ENCODE data around the gene IFI27.
"Not testable (repeated sequence)": the region's sequence is repeated elsewhere in the genome, so short reads cannot be mapped to it uniquely, and the experiment has no call there.

Gene IFI27

DNA sequence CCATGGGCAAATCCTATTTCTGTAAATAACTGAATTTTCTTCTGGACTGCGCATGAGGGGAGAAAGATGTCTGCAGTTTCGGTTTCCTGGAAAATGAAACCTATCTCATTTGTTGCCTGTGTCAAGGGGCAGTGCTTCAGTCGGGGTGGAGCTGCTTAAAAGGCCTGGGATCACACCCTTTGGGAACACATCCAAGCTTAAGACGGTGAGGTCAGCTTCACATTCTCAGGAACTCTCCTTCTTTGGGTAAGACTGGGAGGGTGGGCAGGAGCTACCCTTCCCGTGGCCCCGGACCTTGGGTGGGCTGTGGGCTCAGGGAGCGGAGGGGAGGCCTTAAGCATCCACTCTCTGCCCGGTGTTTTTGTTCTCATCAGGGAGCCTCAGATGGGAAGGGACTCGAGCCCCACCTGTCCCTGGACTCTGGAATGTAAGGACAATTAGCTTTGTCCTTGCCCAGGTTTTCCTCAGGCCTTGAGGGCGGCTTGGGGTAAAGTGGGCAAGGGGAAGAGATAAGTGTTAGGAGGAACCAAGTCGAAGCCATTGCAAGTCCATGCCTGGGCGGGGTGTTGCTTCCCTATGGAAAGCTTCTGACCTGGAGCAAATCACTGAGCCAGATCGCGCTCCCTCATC, at the start of gene IFI27:
Gene IFI27, plus strand, starts transcription at position 185 of the 630 bp plus-strand sequence.
- H3K4me1 ChIP-seq (ENCODE audit: control insufficient read depth, insufficient read depth, low read length, unreplicated experiment): peaks cover 42% of the 10 kb centered on the region
- H3K27me3 ChIP-seq (ENCODE audit: insufficient read depth, low read length): no peaks in the 10 kb centered on the region
- H3K4me3 ChIP-seq (ENCODE audit: low read depth, low read length): peak within 1 kb of the TSS; percentile 79
- H3K36me3 ChIP-seq (ENCODE audit: insufficient read depth, low read length): no peaks in the 10 kb centered on the region
- peak within 1 kb of the TSS; percentile 64 for H3K27ac ChIP-seq (ENCODE audit: low read depth, low read length)
- peaks cover 24% of the 10 kb centered on the region for H3K79me2 ChIP-seq (ENCODE audit: control insufficient read depth, insufficient read depth, low read length, unreplicated experiment)
- H2AFZ ChIP-seq (ENCODE audit: low read length, unreplicated experiment): no peak within 1 kb of the TSS

DNA sequence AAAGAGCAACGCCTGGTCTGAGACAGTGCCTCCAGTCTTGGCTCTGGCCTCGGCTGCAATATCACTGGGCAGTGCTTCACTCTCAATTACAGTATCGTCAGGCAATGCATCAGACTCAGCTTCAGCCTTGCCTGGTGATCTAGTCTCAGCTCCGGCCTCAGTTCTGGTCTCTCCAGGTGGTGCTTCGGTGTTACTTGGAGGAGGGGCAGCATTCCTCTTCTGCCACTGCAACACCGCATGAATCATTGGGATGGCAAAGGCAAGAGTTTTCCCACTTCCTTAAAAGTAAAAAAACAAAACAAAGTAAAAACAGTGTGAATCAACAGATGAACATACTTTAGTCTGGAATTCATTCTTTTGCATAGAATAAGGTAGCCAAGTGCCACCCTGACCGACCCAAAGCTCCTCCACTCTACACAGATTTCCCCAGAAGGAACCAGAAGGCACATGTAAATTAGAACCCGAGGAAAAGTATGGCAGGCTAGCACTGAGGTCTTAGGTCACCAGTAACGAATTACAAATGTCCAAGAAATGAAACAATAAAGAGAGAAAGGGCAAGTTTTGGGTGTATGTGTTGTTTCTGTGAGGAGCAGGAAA, 48.1 kb upstream of the IFI27 start:
- Histone ChIP-seq H3K4me3 (ENCODE audit: low read depth, low read length) (peak overlapping the region; percentile 39; the same call in 1 of the 2 replicates), H3K4me1 (ENCODE audit: control insufficient read depth, insufficient read depth, low read length, unreplicated experiment) (peaks cover 24% of the 10 kb centered on the region), H3K79me2 (ENCODE audit: control insufficient read depth, insufficient read depth, low read length, unreplicated experiment) (peaks cover 65% of the 10 kb centered on the region), H3K27me3 (ENCODE audit: insufficient read depth, low read length) (no peaks in the 10 kb centered on the region), H3K36me3 (ENCODE audit: insufficient read depth, low read length) (peaks cover 37% of the 10 kb centered on the region), H3K27ac (ENCODE audit: low read depth, low read length) (peak overlapping the region; percentile 62), H2AFZ (ENCODE audit: low read length, unreplicated experiment) (no peak overlapping the region)

DNA sequence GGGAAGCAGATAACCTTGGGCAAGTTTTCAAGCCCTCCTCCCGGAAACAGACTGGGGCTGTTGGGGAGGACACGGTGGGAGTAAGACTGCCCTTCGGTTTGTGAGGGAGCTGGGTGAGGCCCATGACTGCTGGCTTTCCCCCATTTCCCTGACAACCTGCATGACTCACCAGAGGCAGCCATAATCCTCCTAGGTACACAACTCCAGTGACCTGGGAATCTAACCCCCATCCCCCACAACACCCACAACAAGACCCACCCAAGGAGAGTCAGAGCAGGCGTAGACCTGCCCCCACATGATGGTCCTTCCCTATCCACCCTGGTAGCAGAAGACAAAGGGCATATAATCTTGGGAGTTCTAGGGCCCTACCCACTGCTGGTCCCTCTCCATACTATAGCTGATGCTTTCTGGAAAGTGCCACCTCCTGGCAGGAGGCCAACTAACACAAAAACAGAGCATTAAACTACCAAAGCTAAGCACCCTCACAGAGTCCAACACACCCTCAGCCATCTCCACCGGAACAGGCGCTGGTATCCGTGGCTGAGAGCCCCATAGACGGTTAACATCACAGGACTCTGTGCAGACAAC, 44.4 kb upstream of the IFI27 start:
- Histone ChIP-seq H3K27ac (ENCODE audit: low read depth, low read length) (no peak overlapping the region), H3K4me1 (ENCODE audit: control insufficient read depth, insufficient read depth, low read length, unreplicated experiment) (peaks cover 24% of the 10 kb centered on the region), H3K27me3 (ENCODE audit: insufficient read depth, low read length) (no peaks in the 10 kb centered on the region), H3K4me3 (ENCODE audit: low read depth, low read length) (no peak overlapping the region), H3K79me2 (ENCODE audit: control insufficient read depth, insufficient read depth, low read length, unreplicated experiment) (peaks cover 95% of the 10 kb centered on the region), H2AFZ (ENCODE audit: low read length, unreplicated experiment) (no peak overlapping the region), H3K36me3 (ENCODE audit: insufficient read depth, low read length) (peaks cover 14% of the 10 kb centered on the region)

DNA sequence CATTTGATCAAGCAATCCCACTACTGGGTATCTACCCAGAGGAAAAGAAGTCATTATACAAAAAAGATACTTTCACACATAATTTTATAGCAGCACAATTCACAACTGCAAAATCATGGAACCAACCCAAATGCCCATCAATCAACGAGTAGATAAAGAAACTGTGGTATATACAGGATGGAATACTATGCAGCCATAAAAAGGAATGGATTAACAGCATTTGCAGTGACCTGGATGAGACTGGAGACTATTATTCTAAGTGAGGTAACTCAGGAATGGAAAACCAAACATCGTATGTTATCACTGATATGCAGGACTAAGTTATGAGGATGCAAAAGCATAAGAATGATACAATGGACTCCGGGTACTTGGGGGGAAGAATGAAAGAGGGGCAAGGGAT, 38.5 kb upstream of the IFI27 start:
- Histone ChIP-seq H3K36me3 (ENCODE audit: insufficient read depth, low read length) (peaks cover 34% of the 10 kb centered on the region), H3K79me2 (ENCODE audit: control insufficient read depth, insufficient read depth, low read length, unreplicated experiment) (peaks cover 91% of the 10 kb centered on the region)
- not testable (repeated sequence) for H3K4me1 ChIP-seq (ENCODE audit: control insufficient read depth, insufficient read depth, low read length, unreplicated experiment); H2AFZ ChIP-seq (ENCODE audit: low read length, unreplicated experiment); H3K27ac ChIP-seq (ENCODE audit: low read depth, low read length); H3K4me3 ChIP-seq (ENCODE audit: low read depth, low read length); H3K27me3 ChIP-seq (ENCODE audit: insufficient read depth, low read length)

- Histone ChIP-seq H3K27me3 (ENCODE audit: insufficient read depth, low read length) (no peaks in the 10 kb centered on the region), H3K4me1 (ENCODE audit: control insufficient read depth, insufficient read depth, low read length, unreplicated experiment) (peaks cover 17% of the 10 kb centered on the region), H3K79me2 (ENCODE audit: control insufficient read depth, insufficient read depth, low read length, unreplicated experiment) (peaks cover 91% of the 10 kb centered on the region), H3K4me3 (ENCODE audit: low read depth, low read length) (no peak overlapping the region), H3K36me3 (ENCODE audit: insufficient read depth, low read length) (peaks cover 57% of the 10 kb centered on the region), H3K27ac (ENCODE audit: low read depth, low read length) (no peak overlapping the region), H2AFZ (ENCODE audit: low read length, unreplicated experiment) (no peak overlapping the region)
Observed at GRCh38 chr14:94074534-94074933, 36.0 kb upstream of the IFI27 start.

DNA sequence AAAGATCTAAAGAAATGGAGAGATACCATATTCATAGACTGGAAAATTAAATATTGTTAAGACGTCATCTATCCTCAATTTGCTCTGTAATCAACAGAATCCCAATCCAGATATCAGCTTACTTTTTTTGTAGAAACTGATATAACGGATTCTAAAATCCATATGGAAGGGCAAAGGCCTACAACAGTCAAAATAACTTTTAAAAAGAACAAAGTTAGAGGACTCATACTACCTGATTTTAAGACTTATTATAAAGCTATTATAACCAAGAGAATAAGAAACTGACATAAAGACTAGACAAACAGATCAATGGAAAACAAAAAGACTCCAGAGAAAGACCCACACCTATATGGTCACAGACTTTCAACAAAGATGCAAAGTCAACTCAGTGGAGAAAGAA, 35.5 kb upstream of the IFI27 start:
- Histone ChIP-seq H3K27ac (ENCODE audit: low read depth, low read length) (no peak overlapping the region), H3K36me3 (ENCODE audit: insufficient read depth, low read length) (peaks cover 54% of the 10 kb centered on the region), H3K4me3 (ENCODE audit: low read depth, low read length) (no peak overlapping the region), H3K4me1 (ENCODE audit: control insufficient read depth, insufficient read depth, low read length, unreplicated experiment) (peaks cover 20% of the 10 kb centered on the region), H3K79me2 (ENCODE audit: control insufficient read depth, insufficient read depth, low read length, unreplicated experiment) (peaks cover 91% of the 10 kb centered on the region), H3K27me3 (ENCODE audit: insufficient read depth, low read length) (no peaks in the 10 kb centered on the region), H2AFZ (ENCODE audit: low read length, unreplicated experiment) (no peak overlapping the region)

GRCh38 chr14:94077111-94077821, 33.3 kb upstream of the IFI27 start:
- Histone ChIP-seq H3K79me2 (ENCODE audit: control insufficient read depth, insufficient read depth, low read length, unreplicated experiment) (peaks cover 92% of the 10 kb centered on the region), H3K4me1 (ENCODE audit: control insufficient read depth, insufficient read depth, low read length, unreplicated experiment) (peaks cover 25% of the 10 kb centered on the region), H3K27ac (ENCODE audit: low read depth, low read length) (no peak overlapping the region), H3K36me3 (ENCODE audit: insufficient read depth, low read length) (peaks cover 50% of the 10 kb centered on the region), H3K27me3 (ENCODE audit: insufficient read depth, low read length) (no peaks in the 10 kb centered on the region), H2AFZ (ENCODE audit: low read length, unreplicated experiment) (no peak overlapping the region), H3K4me3 (ENCODE audit: low read depth, low read length) (peak overlapping the region; percentile 93)

GRCh38 chr14:94077823-94078222, 32.7 kb upstream of the IFI27 start:
- peaks cover 29% of the 10 kb centered on the region for H3K4me1 ChIP-seq (ENCODE audit: control insufficient read depth, insufficient read depth, low read length, unreplicated experiment)
- H3K27ac ChIP-seq (ENCODE audit: low read depth, low read length): no peak overlapping the region
- H3K27me3 ChIP-seq (ENCODE audit: insufficient read depth, low read length): no peaks in the 10 kb centered on the region
- H3K4me3 ChIP-seq (ENCODE audit: low read depth, low read length): peak overlapping the region; percentile 93
- peaks cover 48% of the 10 kb centered on the region for H3K36me3 ChIP-seq (ENCODE audit: insufficient read depth, low read length)
- H2AFZ ChIP-seq (ENCODE audit: low read length, unreplicated experiment): no peak overlapping the region
- peaks cover 92% of the 10 kb centered on the region for H3K79me2 ChIP-seq (ENCODE audit: control insufficient read depth, insufficient read depth, low read length, unreplicated experiment)

GRCh38 chr14:94079891-94080620, 30.5 kb upstream of the IFI27 start:
- H3K4me1 ChIP-seq (ENCODE audit: control insufficient read depth, insufficient read depth, low read length, unreplicated experiment): peaks cover 29% of the 10 kb centered on the region
- peak overlapping the region; percentile 93 for H3K4me3 ChIP-seq (ENCODE audit: low read depth, low read length)
- peaks cover 84% of the 10 kb centered on the region for H3K79me2 ChIP-seq (ENCODE audit: control insufficient read depth, insufficient read depth, low read length, unreplicated experiment)
- no peaks in the 10 kb centered on the region for H3K27me3 ChIP-seq (ENCODE audit: insufficient read depth, low read length)
- H3K27ac ChIP-seq (ENCODE audit: low read depth, low read length): peak overlapping the region; percentile 78
- H3K36me3 ChIP-seq (ENCODE audit: insufficient read depth, low read length): peaks cover 42% of the 10 kb centered on the region
- H2AFZ ChIP-seq (ENCODE audit: low read length, unreplicated experiment): peak overlapping the region; percentile 56

GRCh38 chr14:94080621-94081385, 29.7 kb upstream of the IFI27 start, which contains the start of the genes DDX24 and IFI27L1:
TSS of gene DDX24 (minus strand) at chr14:94081202. CDS start at chr14:94079742, 1,460 bp downstream.
TSS of gene IFI27L1 (plus strand) at chr14:94081310. CDS start at chr14:94096938, 15,628 bp downstream.
- H3K27ac ChIP-seq (ENCODE audit: low read depth, low read length): peak within 1 kb of the TSS; percentile 78
- peaks cover 35% of the 10 kb centered on the region for H3K36me3 ChIP-seq (ENCODE audit: insufficient read depth, low read length)
- H3K27me3 ChIP-seq (ENCODE audit: insufficient read depth, low read length): no peaks in the 10 kb centered on the region
- peak within 1 kb of the TSS; percentile 93 for H3K4me3 ChIP-seq (ENCODE audit: low read depth, low read length)
- peaks cover 77% of the 10 kb centered on the region for H3K79me2 ChIP-seq (ENCODE audit: control insufficient read depth, insufficient read depth, low read length, unreplicated experiment)
- peaks cover 29% of the 10 kb centered on the region for H3K4me1 ChIP-seq (ENCODE audit: control insufficient read depth, insufficient read depth, low read length, unreplicated experiment)
- H2AFZ ChIP-seq (ENCODE audit: low read length, unreplicated experiment): peak within 1 kb of the TSS; percentile 92

Data from ACC112 (cell line).